Measurements from ENCODE around the gene CASP5.
"Not testable (repeated sequence)": the region's sequence is repeated elsewhere in the genome, so short reads cannot be mapped to it uniquely, and the experiment has no call there.

DNA sequence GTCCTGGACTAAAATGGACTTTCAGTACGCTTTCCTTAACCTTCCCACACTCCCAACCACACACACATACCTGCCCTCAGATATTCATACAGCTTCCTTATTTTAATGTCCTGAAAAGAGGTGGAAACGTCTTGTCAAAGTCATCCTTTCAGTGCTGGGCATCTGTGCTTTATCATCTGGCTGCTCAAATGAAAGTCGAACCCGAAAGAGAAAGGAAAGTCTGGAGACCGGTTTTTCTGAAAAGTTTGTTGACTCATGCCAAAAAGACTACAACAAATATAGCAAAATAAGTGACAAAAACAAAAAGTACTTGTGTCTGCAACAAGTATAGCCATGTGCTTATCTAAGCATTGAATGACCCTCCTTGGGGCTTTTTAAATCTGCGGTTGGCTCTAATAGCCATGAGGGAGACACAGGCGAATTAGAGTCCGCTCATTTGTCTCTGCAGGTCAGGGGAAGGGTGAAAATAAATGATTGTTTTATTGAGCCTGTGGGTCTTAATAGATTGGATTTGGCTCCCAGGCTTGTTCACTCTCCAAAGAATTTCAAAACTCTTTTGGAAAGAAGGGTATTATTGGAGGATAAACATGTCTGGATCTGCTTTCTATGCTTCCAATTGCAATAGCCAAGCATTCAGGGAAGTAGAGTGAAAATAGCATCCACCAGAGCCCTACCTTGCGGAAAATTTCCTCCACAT is 40.4 kb upstream of the CASP5 start:
- not testable (repeated sequence) for TF ChIP-seq CTCF (IDR thresholded peaks at IDR 0.05; ENCODE audit: low read length); EZH2 (IDR thresholded peaks at IDR 0.05; ENCODE audit: borderline replicate concordance, low read length)
